Measurements from ENCODE around the gene FOXA3. TPM values are rescaled to one million over a fixed set of nuclear protein-coding genes. Genes with fewer than 3 reads are reported as not detected.
A peak's percentile ranks its signal among the peaks of the same experiment; 100 is the strongest.

FOXA3 gene
- total RNA-seq (1 to 10 TPM; 1.5 to 1.7 TPM), polyA plus RNA-seq (ENCODE audit: insufficient read depth, low read depth, low replicate concordance) (1.7 TPM)
- long read RNA-seq, donor 1: 0 reads
- long read RNA-seq, donor 2, partial matches to known transcripts: 0 of 1 reads
- long read RNA-seq, donor 2, other reads (novel, unspliced or antisense): 0 of 1 reads

DNA sequence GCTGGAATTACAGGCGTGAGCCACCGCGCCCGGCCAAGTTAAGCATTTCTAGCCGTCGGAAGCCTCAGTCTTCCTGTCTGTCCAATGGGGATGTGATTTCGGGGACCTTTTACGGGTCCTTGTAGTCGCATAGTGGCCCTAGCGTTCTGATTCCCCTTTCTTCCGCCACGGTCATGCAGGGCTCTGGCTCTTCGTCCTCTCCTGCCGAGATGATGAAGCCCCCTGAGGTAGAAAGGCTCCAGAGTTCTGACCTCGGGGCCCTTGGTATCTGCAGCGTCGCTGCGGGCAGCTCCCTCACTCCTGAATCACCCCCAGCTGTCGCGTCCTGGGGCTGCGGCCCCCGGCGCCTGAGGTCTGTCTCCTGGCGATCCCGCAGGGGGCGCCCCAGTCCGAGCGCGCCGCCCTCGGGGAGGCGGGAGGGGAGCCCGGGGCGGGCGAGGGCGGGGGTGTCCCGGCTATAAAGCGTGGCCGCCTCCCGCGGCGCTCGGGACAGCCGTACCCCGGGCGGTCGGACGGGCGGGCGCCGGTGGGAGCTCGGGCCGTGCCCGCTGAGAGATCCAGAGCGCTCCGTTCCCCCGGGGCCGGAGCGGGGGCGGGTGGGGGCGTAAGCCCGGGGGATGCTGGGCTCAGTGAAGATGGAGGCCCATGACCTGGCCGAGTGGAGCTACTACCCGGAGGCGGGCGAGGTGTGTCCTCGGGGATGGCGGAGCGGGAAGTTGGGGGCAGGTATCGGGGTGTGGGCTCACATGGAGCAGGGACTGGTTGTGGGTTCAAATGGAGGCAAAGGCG is at the start of gene FOXA3:
TSS of gene FOXA3 (plus strand) at position 487 of the 789 bp plus-strand sequence. CDS start at position 618, 131 bp downstream.
- Histone ChIP-seq H3K36me3 (ENCODE audit: low read depth, missing control alignments) (no peaks in the 10 kb centered on the region), H3K4me1 (peaks cover 14% of the 10 kb centered on the region), H3K27me3 (no peaks in the 10 kb centered on the region), H3K27ac (no peak within 1 kb of the TSS), H3K4me3 (peak within 1 kb of the TSS; percentile 85 to 86), H3K9me3 (no peaks in the 10 kb centered on the region)
- intact Hi-C loops (cut with DNase I; ENCODE audit: low total_unique reads): no loop called here
- no peak for DNase-seq
- WGBS, 2 donors: 5 to 6% methylated on average over 19 to 47 of the region's 71 CpGs
- TF ChIP-seq, protein P1, sequence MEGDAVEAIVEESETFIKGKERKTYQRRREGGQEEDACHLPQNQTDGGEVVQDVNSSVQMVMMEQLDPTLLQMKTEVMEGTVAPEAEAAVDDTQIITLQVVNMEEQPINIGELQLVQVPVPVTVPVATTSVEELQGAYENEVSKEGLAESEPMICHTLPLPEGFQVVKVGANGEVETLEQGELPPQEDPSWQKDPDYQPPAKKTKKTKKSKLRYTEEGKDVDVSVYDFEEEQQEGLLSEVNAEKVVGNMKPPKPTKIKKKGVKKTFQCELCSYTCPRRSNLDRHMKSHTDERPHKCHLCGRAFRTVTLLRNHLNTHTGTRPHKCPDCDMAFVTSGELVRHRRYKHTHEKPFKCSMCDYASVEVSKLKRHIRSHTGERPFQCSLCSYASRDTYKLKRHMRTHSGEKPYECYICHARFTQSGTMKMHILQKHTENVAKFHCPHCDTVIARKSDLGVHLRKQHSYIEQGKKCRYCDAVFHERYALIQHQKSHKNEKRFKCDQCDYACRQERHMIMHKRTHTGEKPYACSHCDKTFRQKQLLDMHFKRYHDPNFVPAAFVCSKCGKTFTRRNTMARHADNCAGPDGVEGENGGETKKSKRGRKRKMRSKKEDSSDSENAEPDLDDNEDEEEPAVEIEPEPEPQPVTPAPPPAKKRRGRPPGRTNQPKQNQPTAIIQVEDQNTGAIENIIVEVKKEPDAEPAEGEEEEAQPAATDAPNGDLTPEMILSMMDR (IDR thresholded peaks at IDR 0.05): peak in 2 of 3 experiments; percentile 9 to 36
- TF ChIP-seq POLR2A (IDR thresholded peaks at IDR 0.05): no peak

DNA sequence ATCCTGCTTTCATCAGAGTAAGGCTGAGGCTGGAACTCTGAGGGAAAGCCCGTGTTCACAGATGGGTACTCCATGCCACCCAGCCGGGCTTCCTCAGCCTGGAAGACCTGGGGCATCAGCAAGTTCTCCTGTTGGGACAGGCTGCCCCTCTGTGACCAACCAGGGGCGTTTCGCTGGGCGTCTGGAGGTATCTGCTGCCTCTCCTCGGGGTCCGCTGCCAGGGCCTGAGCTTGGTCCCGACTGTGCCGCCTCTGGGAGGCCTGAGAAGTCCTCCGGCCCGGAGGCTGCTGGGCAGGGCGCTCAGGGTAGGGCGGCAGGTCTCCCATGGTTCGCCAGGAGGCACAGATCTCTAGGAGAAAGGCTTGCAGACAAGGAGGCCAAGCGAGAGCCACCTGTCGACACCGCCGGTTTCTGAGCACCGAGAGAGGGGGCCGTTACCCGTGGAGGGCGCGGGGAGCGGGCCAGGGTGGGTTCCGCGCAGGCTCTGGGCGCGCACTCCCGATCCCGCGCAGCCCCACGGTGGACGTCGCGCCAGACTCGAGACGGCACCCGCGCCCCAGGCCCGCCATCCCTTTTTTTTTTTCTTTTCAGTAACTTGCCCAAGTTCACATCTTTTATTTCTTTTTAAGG is 49.2 kb upstream of the FOXA3 start, which contains the start of gene RSPH6A:
TSS of gene RSPH6A (minus strand) at position 458 of the 630 bp plus-strand sequence. CDS start at position 326, 132 bp downstream.
- Histone ChIP-seq H3K9me3 (no peaks in the 10 kb centered on the region), H3K36me3 (ENCODE audit: low read depth, missing control alignments) (no peaks in the 10 kb centered on the region), H3K27me3 (no peaks in the 10 kb centered on the region), H3K4me3 (peak within 1 kb of the TSS; percentile 31 to 47), H3K27ac (no peak within 1 kb of the TSS), H3K4me1 (no peaks in the 10 kb centered on the region)
- TF ChIP-seq, protein P1 (IDR thresholded peaks at IDR 0.05): no peak
- DNase-seq: no peak
- intact Hi-C loops (cut with DNase I; ENCODE audit: low total_unique reads): no loop called here
- WGBS, 2 donors: 31 to 46% methylated on average over 28 to 39 of the region's 40 CpGs

DNA sequence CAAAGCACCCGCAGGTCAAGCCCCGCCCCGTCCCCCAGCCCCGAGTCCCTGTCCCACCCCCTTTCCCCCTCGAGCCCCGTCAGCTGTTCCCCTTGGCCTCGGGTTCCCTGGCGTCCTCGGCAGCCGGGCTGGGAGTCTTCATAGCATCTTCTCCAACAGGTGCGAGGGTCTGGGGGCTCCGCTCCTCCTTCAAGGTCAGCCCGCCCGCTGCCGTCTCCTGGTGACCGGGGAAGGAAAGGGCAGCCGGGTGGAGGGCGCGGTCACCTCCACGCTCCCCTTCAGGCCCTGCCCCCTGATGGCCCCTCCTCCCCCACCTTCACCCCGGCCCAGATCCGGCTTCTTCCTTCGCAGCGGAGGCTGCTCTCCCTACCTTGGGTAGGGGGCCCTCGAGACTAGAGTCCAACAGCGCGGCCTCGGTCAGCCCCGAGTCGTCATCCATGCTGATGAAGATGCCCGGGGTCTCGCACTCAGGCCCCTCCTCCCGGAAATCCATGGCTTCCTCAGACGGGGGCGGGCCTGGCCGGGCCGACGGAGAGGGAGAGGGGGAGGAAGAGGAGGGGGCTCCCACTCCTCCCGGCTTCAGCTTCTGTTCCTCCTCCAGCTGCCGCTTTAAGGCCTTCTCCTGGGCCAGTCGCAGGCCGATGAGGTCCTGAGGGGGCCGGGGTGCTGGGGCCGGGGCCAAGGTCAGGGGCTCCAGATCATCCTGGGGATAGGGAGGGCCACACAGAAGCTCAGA is 48.5 kb upstream of the FOXA3 start:
- WGBS, 2 donors: 34 to 47% methylated on average over 37 to 42 of the region's 44 CpGs
- H3K27ac ChIP-seq: no peak overlapping the region
- DNase-seq: peak; percentile 40
- H3K27me3 ChIP-seq: no peaks in the 10 kb centered on the region
- no peaks in the 10 kb centered on the region for H3K36me3 ChIP-seq (ENCODE audit: low read depth, missing control alignments)
- no peaks in the 10 kb centered on the region for H3K9me3 ChIP-seq
- intact Hi-C loops (cut with DNase I; ENCODE audit: low total_unique reads): no loop called here
- H3K4me3 ChIP-seq: peak overlapping the region; percentile 31 to 47
- no peaks in the 10 kb centered on the region for H3K4me1 ChIP-seq
- TF ChIP-seq POLR2A (IDR thresholded peaks at IDR 0.05): no peak
- TF ChIP-seq, protein P1 (IDR thresholded peaks at IDR 0.05): no peak

DNA sequence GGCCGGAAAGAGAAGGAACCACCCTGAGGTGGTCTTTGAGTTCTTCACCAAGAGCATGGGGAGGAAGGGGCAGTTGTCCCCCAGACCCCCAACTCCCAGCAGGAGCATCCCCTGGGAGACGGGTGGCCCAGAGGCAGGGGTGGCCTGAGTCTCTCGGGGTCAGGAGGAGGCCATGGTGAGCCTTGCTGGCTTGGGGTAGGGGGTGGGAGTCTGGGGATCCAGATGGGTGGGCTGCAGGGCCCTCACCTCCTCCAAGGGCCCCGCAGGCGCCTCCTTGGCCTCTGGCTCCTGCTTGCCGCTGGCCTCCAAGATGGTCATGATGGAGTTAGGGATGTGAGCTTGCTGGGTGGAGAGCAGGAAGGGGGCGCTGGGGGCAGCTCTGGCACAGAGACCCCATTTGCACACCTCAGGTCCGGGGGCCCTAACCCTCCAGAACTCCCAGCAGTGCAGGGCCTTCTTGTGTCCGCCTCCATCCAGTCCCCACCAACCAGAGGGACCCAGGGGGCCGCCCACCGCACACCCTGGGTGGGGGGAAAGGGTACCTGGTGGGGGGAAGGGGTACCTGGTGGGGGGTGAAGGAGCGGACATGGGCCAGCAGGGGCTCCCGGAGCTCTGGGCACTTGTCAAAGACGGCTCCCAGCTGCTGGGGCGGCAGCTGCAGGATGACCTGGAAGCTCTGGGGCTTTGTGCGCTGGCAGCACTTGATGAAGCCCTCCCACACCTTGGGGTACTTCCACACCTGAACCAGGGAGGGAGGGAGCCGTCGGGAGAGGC is 47.7 kb upstream of the FOXA3 start:
- H3K36me3 ChIP-seq (ENCODE audit: low read depth, missing control alignments): no peaks in the 10 kb centered on the region

More for the DNA sequence above, 47.7 kb upstream of the FOXA3 start:
- intact Hi-C loops (cut with DNase I; ENCODE audit: low total_unique reads): no loop called here
- TF ChIP-seq POLR2A (IDR thresholded peaks at IDR 0.05): no peak
- TF ChIP-seq, protein P1 (IDR thresholded peaks at IDR 0.05): no peak
- H3K4me1 ChIP-seq: no peaks in the 10 kb centered on the region
- 48 to 74% methylated on average over 9 to 16 of the region's 18 CpGs for WGBS, 2 donors
- peak overlapping the region; percentile 31 to 47 for H3K4me3 ChIP-seq
- no peak overlapping the region for H3K27ac ChIP-seq
- no peak for DNase-seq
- H3K27me3 ChIP-seq: no peaks in the 10 kb centered on the region
- no peaks in the 10 kb centered on the region for H3K9me3 ChIP-seq

Data from testis (tissue), 5 donors.